Panc1 (cell line): ENCODE results near the gene INPP4A. TPM values are rescaled to one million over a fixed set of nuclear protein-coding genes. Genes with fewer than 3 reads are reported as not detected.
"Not testable (repeated sequence)": the region's sequence is repeated elsewhere in the genome, so short reads cannot be mapped to it uniquely, and the experiment has no call there.

Experiments used
- ATAC-seq: fragments of 200-7000 bp; cut with Tn5 transposase; 2 replicates; pipeline ENCODE4 v1.9.1; 2020; ENCODE audit warnings: mild to moderate bottlenecking, moderate library complexity
- BruUV-seq: library from RNA; stranded (reverse); fragments of 400-500 nt; replicated peaks from 2 replicates; lab custom pipeline; 2021; lab: Mats Ljungman, UMichigan
- CTCF ChIA-PET: fragments of 300-600 bp; sonication (Branson Sonifier 250); formaldehyde crosslinking; loops from one replicate; lab custom pipeline; 2022; ENCODE audit warnings: antibody characterized with exemption; lab: Charles Lee
- POLR2A ChIA-PET: fragments of 300-600 bp; sonication (Branson Sonifier 250); formaldehyde crosslinking; loops from one replicate; lab custom pipeline; 2022; ENCODE audit warnings: antibody characterized with exemption; lab: Charles Lee
- DNase-seq: peaks from one replicate; pipeline ENCODE4 v3.0.0-alpha.2; 2010; ENCODE audit warnings: low read depth, low spot score
- H3K27ac ChIP-seq: 2 replicates; pipeline ENCODE4 v1.5.1; 2011; ENCODE audit warnings: mild to moderate bottlenecking, low read length, inconsistent platforms
- H3K27me3 ChIP-seq: fragments of 200-500 bp; sonication (Bioruptor generic); 2 replicates; pipeline ENCODE4 v1.6.0; 2014; ENCODE audit warnings: low read length, inconsistent platforms; ENCODE audit not compliant: control insufficient read depth, insufficient read depth
- H3K36me3 ChIP-seq: fragments of 200-500 bp; sonication (Bioruptor generic); 2 replicates; pipeline ENCODE4 v1.5.1; 2014; ENCODE audit warnings: inconsistent platforms, mild to moderate bottlenecking, low read length, moderate library complexity; ENCODE audit not compliant: control insufficient read depth, insufficient read depth
- H3K4me1 ChIP-seq: 2 replicates; pipeline ENCODE4 v1.5.1; 2011; ENCODE audit warnings: inconsistent platforms, mild to moderate bottlenecking, low read length, moderate library complexity; ENCODE audit not compliant: control insufficient read depth, insufficient read depth
- H3K4me3 ChIP-seq, 2 experiments: 2 replicates each; pipeline ENCODE4 v1.5.1; 2011 to 2012; ENCODE audit warnings: low read depth in 2 of 2, low read length in 2 of 2, mild to moderate bottlenecking in 2 of 2, inconsistent platforms in 1 of 2, moderate library complexity in 1 of 2
- H3K9me3 ChIP-seq: fragments of 200-500 bp; sonication (Bioruptor generic); 2 replicates; pipeline ENCODE4 v1.5.1; 2014; ENCODE audit warnings: low read depth, mild to moderate bottlenecking, inconsistent platforms, low read length, moderate library complexity; ENCODE audit not compliant: control insufficient read depth, insufficient read depth
- POLR2AphosphoS5 ChIP-seq: IDR thresholded peaks from 2 replicates; pipeline ENCODE4 v1.6.1; 2012; ENCODE audit warnings: mild to moderate bottlenecking, low read depth, low read length, moderate library complexity
- SIN3A ChIP-seq: IDR thresholded peaks from 2 replicates; pipeline ENCODE4 v1.6.1; 2012; ENCODE audit warnings: low read depth, mild to moderate bottlenecking, low read length, moderate library complexity, borderline replicate concordance; ENCODE audit not compliant: insufficient read depth
- TCF7L2 ChIP-seq: IDR thresholded peaks from 2 replicates; pipeline ENCODE4 v1.6.1; 2011; ENCODE audit warnings: mild to moderate bottlenecking, low read depth, low read length, inconsistent platforms
- in situ Hi-C: cut with HindIII; loops from 2 replicates; pipeline ENCODE4 v1.10.0; 2016; ENCODE audit warnings: low sequenced_read_pairs, low pct_unique_long_range_greater_than_20kb
- intact Hi-C: fragments of 100-400 bp; cut with micrococcal nuclease; formaldehyde crosslinking; loops from one replicate; pipeline ENCODE4 v1.10.0; 2022; ENCODE audit not compliant: unreplicated experiment
- total RNA-seq: library from RNA; stranded (reverse); gene quantifications from one replicate; pipeline ENCODE4 v1.2.1, GENCODE V29; 2021; ENCODE audit not compliant: unreplicated experiment
- TF ChIP-seq, protein P1 (sequence below), 2 experiments: IDR thresholded peaks; 2 replicates each; pipeline ENCODE4 v1.6.1; 2011 to 2012; ENCODE audit warnings: low read depth in 2 of 2, control low read depth in 1 of 2, low read length in 1 of 2, mild to moderate bottlenecking in 1 of 2, moderate library complexity in 1 of 2; ENCODE audit not compliant: insufficient read depth in 1 of 2
- TF ChIP-seq, protein P2 (sequence below): fragments of 450-650 bp; IDR thresholded peaks from 2 replicates; pipeline ENCODE4 v1.5.1; 2017; ENCODE audit warnings: mild to moderate bottlenecking

INPP4A gene
- total RNA-seq, 1 experiment from 2014 or later, result 22.9 TPM

DNA sequence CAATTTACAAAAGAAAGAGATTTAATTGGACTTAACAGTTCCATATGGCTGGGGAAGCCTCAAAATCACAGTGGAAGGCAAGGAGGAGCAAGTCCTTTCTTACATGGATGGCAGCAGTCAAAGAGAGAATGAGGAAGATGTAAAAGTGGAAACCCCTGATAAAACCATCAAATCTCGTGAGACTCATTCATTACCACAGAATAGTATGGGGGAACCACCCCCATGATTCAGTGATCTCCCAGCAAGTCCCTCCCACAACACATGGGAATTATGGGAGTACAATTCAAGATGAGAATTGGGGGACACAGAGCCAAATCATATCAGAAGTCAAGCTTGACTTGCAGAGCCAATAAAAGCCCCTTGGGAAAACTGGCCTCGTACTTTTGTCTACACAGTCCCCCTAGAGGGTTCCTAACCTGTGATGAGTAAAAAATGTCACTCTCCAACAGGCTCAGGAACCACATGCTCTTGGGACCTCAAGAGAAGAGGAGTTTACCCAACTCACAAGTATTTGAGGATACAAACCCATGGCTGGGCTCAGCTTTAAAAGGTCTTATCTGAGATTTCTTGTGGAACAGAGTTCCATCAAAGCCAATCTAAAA is 11.2 kb upstream of the INPP4A start:
- ATAC-seq (no peak), DNase-seq (no peak)
- BruUV-seq, result no TSS peak
- no peak for TF ChIP-seq POLR2AphosphoS5
- TF ChIP-seq SIN3A, result no peak
- no peak for TF ChIP-seq TCF7L2
- TF ChIP-seq, protein P1, sequence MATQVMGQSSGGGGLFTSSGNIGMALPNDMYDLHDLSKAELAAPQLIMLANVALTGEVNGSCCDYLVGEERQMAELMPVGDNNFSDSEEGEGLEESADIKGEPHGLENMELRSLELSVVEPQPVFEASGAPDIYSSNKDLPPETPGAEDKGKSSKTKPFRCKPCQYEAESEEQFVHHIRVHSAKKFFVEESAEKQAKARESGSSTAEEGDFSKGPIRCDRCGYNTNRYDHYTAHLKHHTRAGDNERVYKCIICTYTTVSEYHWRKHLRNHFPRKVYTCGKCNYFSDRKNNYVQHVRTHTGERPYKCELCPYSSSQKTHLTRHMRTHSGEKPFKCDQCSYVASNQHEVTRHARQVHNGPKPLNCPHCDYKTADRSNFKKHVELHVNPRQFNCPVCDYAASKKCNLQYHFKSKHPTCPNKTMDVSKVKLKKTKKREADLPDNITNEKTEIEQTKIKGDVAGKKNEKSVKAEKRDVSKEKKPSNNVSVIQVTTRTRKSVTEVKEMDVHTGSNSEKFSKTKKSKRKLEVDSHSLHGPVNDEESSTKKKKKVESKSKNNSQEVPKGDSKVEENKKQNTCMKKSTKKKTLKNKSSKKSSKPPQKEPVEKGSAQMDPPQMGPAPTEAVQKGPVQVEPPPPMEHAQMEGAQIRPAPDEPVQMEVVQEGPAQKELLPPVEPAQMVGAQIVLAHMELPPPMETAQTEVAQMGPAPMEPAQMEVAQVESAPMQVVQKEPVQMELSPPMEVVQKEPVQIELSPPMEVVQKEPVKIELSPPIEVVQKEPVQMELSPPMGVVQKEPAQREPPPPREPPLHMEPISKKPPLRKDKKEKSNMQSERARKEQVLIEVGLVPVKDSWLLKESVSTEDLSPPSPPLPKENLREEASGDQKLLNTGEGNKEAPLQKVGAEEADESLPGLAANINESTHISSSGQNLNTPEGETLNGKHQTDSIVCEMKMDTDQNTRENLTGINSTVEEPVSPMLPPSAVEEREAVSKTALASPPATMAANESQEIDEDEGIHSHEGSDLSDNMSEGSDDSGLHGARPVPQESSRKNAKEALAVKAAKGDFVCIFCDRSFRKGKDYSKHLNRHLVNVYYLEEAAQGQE (IDR thresholded peaks at IDR 0.05; ENCODE audit: insufficient read depth in 1 of 2, low read depth in 2 of 2, low read length in 1 of 2), result no peak
- TF ChIP-seq, protein P2, sequence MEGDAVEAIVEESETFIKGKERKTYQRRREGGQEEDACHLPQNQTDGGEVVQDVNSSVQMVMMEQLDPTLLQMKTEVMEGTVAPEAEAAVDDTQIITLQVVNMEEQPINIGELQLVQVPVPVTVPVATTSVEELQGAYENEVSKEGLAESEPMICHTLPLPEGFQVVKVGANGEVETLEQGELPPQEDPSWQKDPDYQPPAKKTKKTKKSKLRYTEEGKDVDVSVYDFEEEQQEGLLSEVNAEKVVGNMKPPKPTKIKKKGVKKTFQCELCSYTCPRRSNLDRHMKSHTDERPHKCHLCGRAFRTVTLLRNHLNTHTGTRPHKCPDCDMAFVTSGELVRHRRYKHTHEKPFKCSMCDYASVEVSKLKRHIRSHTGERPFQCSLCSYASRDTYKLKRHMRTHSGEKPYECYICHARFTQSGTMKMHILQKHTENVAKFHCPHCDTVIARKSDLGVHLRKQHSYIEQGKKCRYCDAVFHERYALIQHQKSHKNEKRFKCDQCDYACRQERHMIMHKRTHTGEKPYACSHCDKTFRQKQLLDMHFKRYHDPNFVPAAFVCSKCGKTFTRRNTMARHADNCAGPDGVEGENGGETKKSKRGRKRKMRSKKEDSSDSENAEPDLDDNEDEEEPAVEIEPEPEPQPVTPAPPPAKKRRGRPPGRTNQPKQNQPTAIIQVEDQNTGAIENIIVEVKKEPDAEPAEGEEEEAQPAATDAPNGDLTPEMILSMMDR, result no peak
- Histone ChIP-seq H3K4me3 (no peak overlapping the region), H3K4me1 (no peaks in the 10 kb centered on the region), H3K27me3 (peaks cover 2% of the 10 kb centered on the region; the same call in 1 of the 2 replicates), H3K36me3 (no peaks in the 10 kb centered on the region), H3K27ac (no peak overlapping the region), H3K9me3 (peaks cover 2% of the 10 kb centered on the region; the same call in 1 of the 2 replicates)
- in situ Hi-C loops (no loop called here), intact Hi-C loops (no loop called here)
- ChIA-PET CTCF (no interaction called here), POLR2A (no interaction called here)

DNA sequence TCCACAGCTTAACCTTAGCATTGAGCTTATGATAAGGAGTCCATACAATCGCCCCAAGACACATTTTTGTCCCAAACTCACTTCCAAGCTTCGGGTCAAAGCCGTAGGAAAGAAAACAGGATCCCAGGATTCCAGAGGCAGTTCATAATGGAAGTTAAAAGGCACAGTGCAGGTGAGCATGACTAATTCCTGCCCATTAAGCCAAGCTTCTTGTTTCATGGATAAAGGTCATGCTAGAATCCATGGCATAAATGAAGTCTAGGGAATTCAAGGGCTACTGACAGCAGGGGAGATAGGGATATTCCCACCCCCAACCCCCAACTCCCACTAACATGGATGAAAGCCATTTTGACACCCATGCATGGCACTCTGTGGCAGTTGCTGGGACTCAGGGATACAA is 10.2 kb upstream of the INPP4A start:
- Histone ChIP-seq H3K27ac (no peak overlapping the region), H3K4me1 (no peaks in the 10 kb centered on the region), H3K27me3 (peaks cover 6% of the 10 kb centered on the region), H3K9me3 (peaks cover 2% of the 10 kb centered on the region; the same call in 1 of the 2 replicates), H3K36me3 (no peaks in the 10 kb centered on the region), H3K4me3 (no peak overlapping the region)
- in situ Hi-C loops, result no loop called here
- BruUV-seq, result no TSS peak
- POLR2A ChIA-PET, result no interaction called here
- DNase-seq, result no peak
- TF ChIP-seq POLR2AphosphoS5 (no peak), SIN3A (no peak), TCF7L2 (no peak)
- TF ChIP-seq, protein P1 (IDR thresholded peaks at IDR 0.05; ENCODE audit: insufficient read depth in 1 of 2, low read depth in 2 of 2, low read length in 1 of 2), result no peak
- TF ChIP-seq, protein P2, result no peak
- CTCF ChIA-PET, result no interaction called here
- ATAC-seq, result no peak
- intact Hi-C loops, result no loop called here

DNA sequence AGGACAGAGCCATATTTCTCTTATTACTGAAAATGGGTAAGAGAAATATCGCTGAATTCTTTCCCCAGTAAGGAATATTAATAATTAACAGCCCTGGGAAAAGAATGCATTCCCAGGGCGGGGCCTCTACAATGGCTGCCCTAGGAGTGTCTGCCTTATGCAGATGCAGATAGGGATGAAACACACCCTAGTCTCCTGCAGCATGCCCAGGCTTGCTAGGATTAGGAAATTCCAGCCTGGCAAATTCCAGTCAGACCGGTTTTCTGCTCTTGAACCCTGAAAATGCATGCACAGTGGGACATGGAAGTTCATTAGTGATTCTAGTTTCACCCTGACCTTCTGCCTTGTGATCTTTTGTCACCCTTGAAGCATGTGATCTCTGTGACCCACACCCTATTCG is 9.0 kb upstream of the INPP4A start:
- H3K27ac ChIP-seq, CTCF ChIA-PET, H3K4me1 ChIP-seq, H3K27me3 ChIP-seq, DNase-seq, H3K36me3 ChIP-seq, H3K4me3 ChIP-seq, BruUV-seq, in situ Hi-C loops, POLR2A ChIA-PET, H3K9me3 ChIP-seq, intact Hi-C loops, ATAC-seq: not testable (repeated sequence)
